OCI-LY7 (cell line): ENCODE measurements around the gene RPS6KL1. TPM values are rescaled to one million over a fixed set of nuclear protein-coding genes. Genes with fewer than 3 reads are reported as not detected.

Experiments
- BruUV-seq: library from RNA; stranded (reverse); fragments of 400-500 nt; replicated peaks from 2 replicates; lab custom pipeline; 2021; lab: Mats Ljungman, UMichigan
- CTCF ChIA-PET: fragments of 300-600 bp; sonication (Branson Sonifier 250); formaldehyde crosslinking; loops from one replicate; lab custom pipeline; 2022; ENCODE audit warnings: antibody characterized with exemption; ENCODE audit not compliant: unreplicated experiment; lab: Charles Lee
- POLR2A ChIA-PET: fragments of 300-600 bp; sonication (Branson Sonifier 250); formaldehyde crosslinking; loops from one replicate; lab custom pipeline; 2022; ENCODE audit warnings: antibody characterized with exemption; lab: Charles Lee
- DNase-seq: peaks from one replicate; pipeline ENCODE4 v3.0.0-alpha.2; 2015; ENCODE audit warnings: low spot score
- H2AFZ ChIP-seq: fragments of 200-600 bp; sonication (generic), shearing (Covaris generic); 2 replicates; pipeline ENCODE4 v1.6.1; 2014; ENCODE audit warnings: mild to moderate bottlenecking, antibody characterized with exemption, low read length, moderate library complexity
- H3K27ac ChIP-seq: fragments of 200-600 bp; sonication (generic); 2 replicates; pipeline ENCODE4 v1.5.1; 2014; ENCODE audit warnings: mixed run types, low read depth, mild to moderate bottlenecking, moderate library complexity, low read length, inconsistent platforms; ENCODE audit not compliant: poor library complexity, severe bottlenecking
- H3K36me3 ChIP-seq: fragments of 200-600 bp; sonication (generic); 2 replicates; pipeline ENCODE4 v1.6.1; 2014; ENCODE audit warnings: mild to moderate bottlenecking, antibody characterized with exemption, low read length, moderate library complexity, mixed read lengths; ENCODE audit not compliant: insufficient read depth
- H3K4me1 ChIP-seq: fragments of 200-600 bp; sonication (generic); 2 replicates; pipeline ENCODE4 v1.5.1; 2014; ENCODE audit warnings: mild to moderate bottlenecking, low read length; ENCODE audit not compliant: insufficient read depth, poor library complexity, severe bottlenecking
- H3K4me2 ChIP-seq: fragments of 200-600 bp; sonication (generic); 2 replicates; pipeline ENCODE4 v1.6.1; 2014; ENCODE audit warnings: mild to moderate bottlenecking, low read length
- H3K4me3 ChIP-seq: fragments of 200-600 bp; sonication (generic); 2 replicates; pipeline ENCODE4 v1.5.1; 2014; ENCODE audit warnings: mild to moderate bottlenecking, low read depth, low read length; ENCODE audit not compliant: poor library complexity, severe bottlenecking
- H3K79me2 ChIP-seq: fragments of 200-600 bp; sonication (generic); 2 replicates; pipeline ENCODE4 v1.6.1; 2016; ENCODE audit warnings: low read depth, mild to moderate bottlenecking, low read length, moderate library complexity, mixed read lengths; ENCODE audit not compliant: insufficient read depth
- H3K9me2 ChIP-seq: fragments of 200-600 bp; sonication (generic); 2 replicates; pipeline ENCODE4 v1.6.1; 2016; ENCODE audit warnings: mild to moderate bottlenecking, low read length, mixed read lengths; ENCODE audit not compliant: insufficient read depth
- H3K9me3 ChIP-seq: fragments of 200-600 bp; sonication (generic); 2 replicates; pipeline ENCODE4 v1.6.1; 2014; ENCODE audit warnings: mild to moderate bottlenecking, mixed run types, low read length, mixed read lengths
- H4K20me1 ChIP-seq: fragments of 200-600 bp; sonication (generic); 2 replicates; pipeline ENCODE4 v1.6.1; 2014; ENCODE audit warnings: mild to moderate bottlenecking, antibody characterized with exemption, low read length, moderate library complexity, mixed read lengths; ENCODE audit not compliant: insufficient read depth
- CTCF ChIP-seq: fragments of 200-600 bp; sonication (generic); conservative IDR thresholded peaks from 2 replicates; pipeline ENCODE4 v1.5.1; 2014; ENCODE audit warnings: mild to moderate bottlenecking, antibody characterized with exemption, low read length, moderate library complexity, mixed read lengths
- EZH2phosphoT487 ChIP-seq: fragments of 200-600 bp; sonication (generic); IDR thresholded peaks from 2 replicates; pipeline ENCODE4 v1.6.1; 2018; ENCODE audit warnings: low read depth, borderline replicate concordance, mild to moderate bottlenecking, mixed run types, antibody characterized with exemption, low read length, moderate library complexity, mixed read lengths
- intact Hi-C: fragments of 100-400 bp; cut with micrococcal nuclease; formaldehyde crosslinking; loops from one replicate; pipeline ENCODE4 v1.10.0; 2022; ENCODE audit not compliant: unreplicated experiment
- total RNA-seq, 2 experiments: library from RNA; depleted of rRNA in 1 of 2; stranded (reverse); fragments of >200 nt in 1 of 2; shearing (Covaris generic) in 1 of 2; gene quantifications; 2 replicates each; pipeline ENCODE4 v1.2.3, GENCODE V29; 2014 to 2022

The RPS6KL1 gene
- total RNA-seq, 2 experiments from 2014 or later: 6.1 to 15.3 TPM

GRCh38 chr14:74952697-74953484, 29.8 kb upstream of the RPS6KL1 start:
- intact Hi-C loops: no loop called here
- Histone ChIP-seq H3K4me3 (no peak overlapping the region), H2AFZ (no peak overlapping the region), H3K79me2 (no peaks in the 10 kb centered on the region), H3K9me2 (no peaks in the 10 kb centered on the region), H3K27ac (no peak overlapping the region), H3K4me2 (no peak overlapping the region), H3K4me1 (no peaks in the 10 kb centered on the region), H4K20me1 (no peaks in the 10 kb centered on the region), H3K9me3 (no peaks in the 10 kb centered on the region), H3K36me3 (no peaks in the 10 kb centered on the region)
- TF ChIP-seq EZH2phosphoT487 (no peak), CTCF (no peak)
- no peak for DNase-seq
- ChIA-PET CTCF (no interaction called here), POLR2A (interaction anchor here (1.5 kb wide), 1 partner anchor 92 kb away, joined by 3 read pairs; no protein-coding TSS in a partner anchor)
- no TSS peak for BruUV-seq

GRCh38 chr14:74952180-74952665, 29.2 kb upstream of the RPS6KL1 start:
- no peak overlapping the region for H3K27ac ChIP-seq
- no peaks in the 10 kb centered on the region for H3K36me3 ChIP-seq
- intact Hi-C loops: no loop called here
- H3K4me2 ChIP-seq: no peak overlapping the region
- CTCF ChIA-PET: no interaction called here
- no peaks in the 10 kb centered on the region for H3K79me2 ChIP-seq
- H2AFZ ChIP-seq: no peak overlapping the region
- H3K9me2 ChIP-seq: no peaks in the 10 kb centered on the region
- DNase-seq: no peak
- POLR2A ChIA-PET: interaction anchor here (0.6 kb wide), 1 partner anchor 535 kb away, joined by 3 read pairs; no protein-coding TSS in a partner anchor
- BruUV-seq: no TSS peak
- H3K4me1 ChIP-seq: peaks cover 1% of the 10 kb centered on the region
- H4K20me1 ChIP-seq: no peaks in the 10 kb centered on the region
- TF ChIP-seq CTCF (no peak), EZH2phosphoT487 (no peak)
- no peaks in the 10 kb centered on the region for H3K9me3 ChIP-seq
- no peak overlapping the region for H3K4me3 ChIP-seq
